Astrocyte (in vitro differentiated cells and primary cell): ENCODE data around the gene CDH26. TPM values are rescaled to one million over a fixed set of nuclear protein-coding genes. Genes with fewer than 3 reads are reported as not detected.
A peak's percentile ranks its signal among the peaks of the same experiment; 100 is the strongest.

Source experiments
- DNase-seq: peaks from one replicate; pipeline ENCODE4 v3.0.0-alpha.2; 2010; ENCODE audit warnings: low read depth
- FAIRE-seq: peaks from 2 replicates; lab custom pipeline; 2011; peaks lifted over from hg19 to GRCh38; lab: Jason Lieb, UNC
- H2AFZ ChIP-seq: 2 replicates; pipeline ENCODE4 v1.6.0; 2012; ENCODE audit warnings: low read depth, low read length, inconsistent platforms
- H3K27ac ChIP-seq: 2 replicates; pipeline ENCODE4 v1.5.1; 2011; ENCODE audit warnings: low read depth, low read length, inconsistent platforms
- H3K27me3 ChIP-seq: 2 replicates; pipeline ENCODE4 v1.6.0; 2011; ENCODE audit warnings: low read length, inconsistent platforms; ENCODE audit not compliant: insufficient read depth
- H3K36me3 ChIP-seq: 2 replicates; pipeline ENCODE4 v1.5.1; 2011; ENCODE audit warnings: low read length, inconsistent platforms; ENCODE audit not compliant: insufficient read depth
- H3K4me1 ChIP-seq: 2 replicates; pipeline ENCODE4 v1.5.1; 2011; ENCODE audit warnings: low read length, inconsistent platforms; ENCODE audit not compliant: insufficient read depth
- H3K4me2 ChIP-seq: 2 replicates; pipeline ENCODE4 v1.6.0; 2012; ENCODE audit warnings: low read length, inconsistent platforms
- H3K4me3 ChIP-seq: 2 replicates; pipeline ENCODE4 v1.5.1; 2011; ENCODE audit warnings: low read depth, mild to moderate bottlenecking, low read length, inconsistent platforms; ENCODE audit not compliant: insufficient read depth
- H3K79me2 ChIP-seq: 2 replicates; pipeline ENCODE4 v1.6.0; 2012; ENCODE audit warnings: mild to moderate bottlenecking, low read length, inconsistent platforms; ENCODE audit not compliant: insufficient read depth
- H3K9ac ChIP-seq: 2 replicates; pipeline ENCODE4 v1.6.0; 2012; ENCODE audit warnings: mild to moderate bottlenecking, low read length, inconsistent platforms
- H3K9me3 ChIP-seq: 2 replicates; pipeline ENCODE4 v1.5.1; 2012; ENCODE audit warnings: low read depth, mild to moderate bottlenecking, low read length, inconsistent platforms; ENCODE audit not compliant: insufficient read depth
- H4K20me1 ChIP-seq: 2 replicates; pipeline ENCODE4 v1.6.0; 2012; ENCODE audit warnings: low read length, inconsistent platforms; ENCODE audit not compliant: insufficient read depth
- H3K27ac Mint-ChIP-seq: one replicate; pipeline ENCODE4 v1.8.0; 2021; ENCODE audit warnings: mild to moderate bottlenecking, mixed read lengths; ENCODE audit not compliant: unreplicated experiment
- H3K27me3 Mint-ChIP-seq: one replicate; pipeline ENCODE4 v1.8.0; 2021; ENCODE audit warnings: low read depth, mixed read lengths; ENCODE audit not compliant: unreplicated experiment
- H3K36me3 Mint-ChIP-seq: one replicate; pipeline ENCODE4 v1.8.0; 2021; ENCODE audit warnings: low read depth, mixed read lengths; ENCODE audit not compliant: unreplicated experiment
- H3K4me1 Mint-ChIP-seq: one replicate; pipeline ENCODE4 v1.8.0; 2021; ENCODE audit warnings: low read depth, mixed read lengths; ENCODE audit not compliant: unreplicated experiment
- H3K4me3 Mint-ChIP-seq: one replicate; pipeline ENCODE4 v1.8.0; 2021; ENCODE audit warnings: mild to moderate bottlenecking, moderate library complexity, mixed read lengths; ENCODE audit not compliant: unreplicated experiment
- H3K9me3 Mint-ChIP-seq: one replicate; pipeline ENCODE4 v1.8.0; 2021; ENCODE audit warnings: mild to moderate bottlenecking, mixed read lengths; ENCODE audit not compliant: unreplicated experiment
- CTCF ChIP-seq: IDR thresholded peaks from 2 replicates; pipeline ENCODE4 v1.5.1; 2011; ENCODE audit warnings: low read depth, mild to moderate bottlenecking, inconsistent platforms, low read length, moderate library complexity; ENCODE audit not compliant: insufficient read depth
- EZH2 ChIP-seq: IDR thresholded peaks from 2 replicates; pipeline ENCODE4 v1.6.1; 2012; ENCODE audit warnings: mild to moderate bottlenecking, low read length, inconsistent platforms; ENCODE audit not compliant: insufficient read depth
- total RNA-seq: library from RNA; stranded (reverse); gene quantifications from 2 replicates; pipeline ENCODE4 v1.2.1, GENCODE V29; 2021

Gene CDH26
- total RNA-seq, 1 donor from 2014 or later: 0.34 TPM

GRCh38 chr20:59925359-59925758 is 32.9 kb upstream of the CDH26 start:
- FAIRE-seq: no peak
- H3K9me3 Mint-ChIP-seq: no peaks in the 10 kb centered on the region
- no peaks in the 10 kb centered on the region for H3K36me3 Mint-ChIP-seq
- no peaks in the 10 kb centered on the region for H3K27me3 Mint-ChIP-seq
- peaks cover 3% of the 10 kb centered on the region for H3K4me1 Mint-ChIP-seq
- no peaks in the 10 kb centered on the region for H3K4me1 ChIP-seq
- no peaks in the 10 kb centered on the region for H3K36me3 ChIP-seq
- no peak overlapping the region for H3K9ac ChIP-seq
- no peak overlapping the region for H3K4me3 Mint-ChIP-seq
- no peaks in the 10 kb centered on the region for H4K20me1 ChIP-seq
- no peaks in the 10 kb centered on the region for H3K9me3 ChIP-seq
- DNase-seq: no peak
- H3K4me3 ChIP-seq: no peak overlapping the region
- no peak overlapping the region for H2AFZ ChIP-seq
- H3K79me2 ChIP-seq: no peaks in the 10 kb centered on the region
- H3K27ac ChIP-seq: no peak overlapping the region
- no peaks in the 10 kb centered on the region for H3K27me3 ChIP-seq
- no peak for TF ChIP-seq CTCF
- no peak for TF ChIP-seq EZH2
- no peak overlapping the region for H3K27ac Mint-ChIP-seq
- H3K4me2 ChIP-seq: no peak overlapping the region

GRCh38 chr20:59925899-59926298 is 32.3 kb upstream of the CDH26 start:
- no peaks in the 10 kb centered on the region for H3K9me3 Mint-ChIP-seq
- H3K27me3 Mint-ChIP-seq: no peaks in the 10 kb centered on the region
- H3K9ac ChIP-seq: no peak overlapping the region
- no peak overlapping the region for H3K4me3 Mint-ChIP-seq
- no peak overlapping the region for H3K4me3 ChIP-seq
- H3K4me1 Mint-ChIP-seq: peaks cover 3% of the 10 kb centered on the region
- no peak for FAIRE-seq
- no peak overlapping the region for H3K4me2 ChIP-seq
- no peak overlapping the region for H3K27ac Mint-ChIP-seq
- TF ChIP-seq CTCF (no peak), EZH2 (no peak)
- no peaks in the 10 kb centered on the region for H3K36me3 Mint-ChIP-seq
- no peaks in the 10 kb centered on the region for H4K20me1 ChIP-seq
- no peaks in the 10 kb centered on the region for H3K27me3 ChIP-seq
- no peak overlapping the region for H3K27ac ChIP-seq
- no peak overlapping the region for H2AFZ ChIP-seq
- H3K36me3 ChIP-seq: no peaks in the 10 kb centered on the region
- no peaks in the 10 kb centered on the region for H3K79me2 ChIP-seq
- H3K9me3 ChIP-seq: no peaks in the 10 kb centered on the region
- H3K4me1 ChIP-seq: no peaks in the 10 kb centered on the region
- DNase-seq: no peak

- no peaks in the 10 kb centered on the region for H4K20me1 ChIP-seq
- H3K9me3 ChIP-seq: no peaks in the 10 kb centered on the region
- no peaks in the 10 kb centered on the region for H3K27me3 ChIP-seq
- no peak overlapping the region for H3K27ac Mint-ChIP-seq
- H3K27ac ChIP-seq: no peak overlapping the region
- FAIRE-seq: no peak
- H3K4me3 Mint-ChIP-seq: peak overlapping the region; percentile 70
- no peaks in the 10 kb centered on the region for H3K36me3 ChIP-seq
- H3K79me2 ChIP-seq: no peaks in the 10 kb centered on the region
- no peak overlapping the region for H3K9ac ChIP-seq
- H3K4me1 Mint-ChIP-seq: no peaks in the 10 kb centered on the region
- H3K4me3 ChIP-seq: no peak overlapping the region
- TF ChIP-seq EZH2 (no peak), CTCF (no peak)
- no peaks in the 10 kb centered on the region for H3K9me3 Mint-ChIP-seq
- H3K36me3 Mint-ChIP-seq: no peaks in the 10 kb centered on the region
- DNase-seq: no peak
- H3K4me1 ChIP-seq: peaks cover 3% of the 10 kb centered on the region
- no peak overlapping the region for H3K4me2 ChIP-seq
- no peak overlapping the region for H2AFZ ChIP-seq
- H3K27me3 Mint-ChIP-seq: no peaks in the 10 kb centered on the region
These were observed 26.5 kb upstream of the CDH26 start for GRCh38 chr20:59931511-59932312.
